Smooth muscle cell (in vitro differentiated cells): ENCODE data around the gene AFAP1L2. TPM values are rescaled to one million over a fixed set of nuclear protein-coding genes. Genes with fewer than 3 reads are reported as not detected.
A peak's percentile ranks its signal among the peaks of the same experiment; 100 is the strongest.

ENCODE experiments used
- DNase-seq: peaks from one replicate; lab custom pipeline; 2025; ENCODE audit not compliant: unreplicated experiment; lab: John Stamatoyannopoulos, UW
- H2AFZ ChIP-seq: fragments of 200-600 bp; sonication (generic); 2 replicates; pipeline ENCODE4 v1.6.0; 2016; ENCODE audit warnings: antibody characterized with exemption, low read depth, mild to moderate bottlenecking
- H3F3A ChIP-seq: fragments of 200-600 bp; sonication (generic); 2 replicates; pipeline ENCODE4 v1.6.0; 2017; ENCODE audit warnings: antibody characterized with exemption, low read depth
- H3K27ac ChIP-seq: fragments of 200-600 bp; sonication (generic); 2 replicates; pipeline ENCODE4 v1.5.1; 2016; ENCODE audit warnings: low read depth, mild to moderate bottlenecking
- H3K27me3 ChIP-seq: fragments of 200-600 bp; sonication (generic); 2 replicates; pipeline ENCODE4 v1.6.1; 2016; ENCODE audit warnings: low read depth, mild to moderate bottlenecking
- H3K36me3 ChIP-seq: fragments of 200-600 bp; sonication (generic); 2 replicates; pipeline ENCODE4 v1.5.1; 2016; ENCODE audit warnings: low read depth
- H3K4me1 ChIP-seq: fragments of 200-600 bp; sonication (generic); 2 replicates; pipeline ENCODE4 v1.5.1; 2016; ENCODE audit warnings: low read depth
- H3K4me2 ChIP-seq: fragments of 200-600 bp; sonication (generic); 2 replicates; pipeline ENCODE4 v1.6.0; 2016; ENCODE audit warnings: mild to moderate bottlenecking
- H3K4me3 ChIP-seq: fragments of 200-600 bp; sonication (generic); 2 replicates; pipeline ENCODE4 v1.5.1; 2016; ENCODE audit warnings: mild to moderate bottlenecking
- H3K79me2 ChIP-seq: fragments of 200-600 bp; sonication (generic); 2 replicates; pipeline ENCODE4 v1.6.0; 2016; ENCODE audit warnings: low read depth, mild to moderate bottlenecking
- H3K9ac ChIP-seq: fragments of 200-600 bp; sonication (generic); 2 replicates; pipeline ENCODE4 v1.6.0; 2016; ENCODE audit warnings: low read depth
- H3K9me3 ChIP-seq: fragments of 200-600 bp; sonication (generic); replicated peaks from 2 replicates; pipeline ENCODE4 v1.5.1; 2016; ENCODE audit warnings: low read depth
- H4K20me1 ChIP-seq: fragments of 200-600 bp; sonication (generic); 2 replicates; pipeline ENCODE4 v1.6.0; 2016; ENCODE audit warnings: low read depth
- WGBS: methylation state at CpG from one replicate; pipeline ENCODE4 v1.1.7; 2016; ENCODE audit warnings: low lambda C conversion rate; 5-methylcytosine and 5-hydroxymethylcytosine counted together
- polyA plus RNA-seq: library from polyadenylated mRNA; unstranded; fragments of >200 nt; fragmentation: Nextera tagmentation; extraction: Ambion mirVana; gene quantifications from 2 replicates; pipeline ENCODE4 v1.2.1, GENCODE V29; 2016
- total RNA-seq: library from RNA; depleted of rRNA; stranded (reverse); fragments of >200 nt; gene quantifications from 2 replicates; pipeline ENCODE4 v1.2.3, GENCODE V29; 2014
- TF ChIP-seq, protein P1 (sequence below): fragments of 200-600 bp; sonication (generic); IDR thresholded peaks from 2 replicates; pipeline ENCODE4 v1.5.1; 2017; ENCODE audit warnings: borderline replicate concordance, mild to moderate bottlenecking, antibody characterized with exemption; ENCODE audit not compliant: insufficient read depth, poor library complexity, severe bottlenecking

AFAP1L2 gene
- total and polyA plus RNA-seq, 2 experiments from 2014 or later: 43.3 to 47.2 TPM

DNA sequence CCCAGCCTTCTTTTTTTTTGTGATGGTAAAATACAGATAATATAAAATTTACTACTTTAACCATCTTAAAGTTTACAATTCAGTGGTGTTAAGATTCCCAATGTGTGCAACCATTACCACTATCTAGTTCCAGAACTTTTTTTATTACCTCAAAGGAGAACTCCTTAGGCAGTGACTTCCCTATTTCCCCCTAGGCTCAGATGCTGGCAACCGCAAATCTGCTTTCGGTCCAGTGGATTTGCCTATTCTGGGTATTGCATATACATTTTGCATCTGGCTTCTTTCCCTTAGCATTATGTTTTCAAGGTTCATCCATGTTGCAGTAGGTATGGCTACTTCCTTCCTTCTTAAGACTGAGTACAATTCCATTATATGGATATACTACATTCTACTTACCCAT lies 56.5 kb downstream of the AFAP1L2 start:
- H3K27ac ChIP-seq: peak overlapping the region; percentile 72
- peaks cover 40% of the 10 kb centered on the region for H3K79me2 ChIP-seq
- H3K4me3 ChIP-seq: no peak overlapping the region
- no peaks in the 10 kb centered on the region for H3K36me3 ChIP-seq
- H3K4me2 ChIP-seq: no peak overlapping the region
- H2AFZ ChIP-seq: no peak overlapping the region
- 92% methylated on average over 2 of the region's 2 CpGs for WGBS
- TF ChIP-seq, protein P1, sequence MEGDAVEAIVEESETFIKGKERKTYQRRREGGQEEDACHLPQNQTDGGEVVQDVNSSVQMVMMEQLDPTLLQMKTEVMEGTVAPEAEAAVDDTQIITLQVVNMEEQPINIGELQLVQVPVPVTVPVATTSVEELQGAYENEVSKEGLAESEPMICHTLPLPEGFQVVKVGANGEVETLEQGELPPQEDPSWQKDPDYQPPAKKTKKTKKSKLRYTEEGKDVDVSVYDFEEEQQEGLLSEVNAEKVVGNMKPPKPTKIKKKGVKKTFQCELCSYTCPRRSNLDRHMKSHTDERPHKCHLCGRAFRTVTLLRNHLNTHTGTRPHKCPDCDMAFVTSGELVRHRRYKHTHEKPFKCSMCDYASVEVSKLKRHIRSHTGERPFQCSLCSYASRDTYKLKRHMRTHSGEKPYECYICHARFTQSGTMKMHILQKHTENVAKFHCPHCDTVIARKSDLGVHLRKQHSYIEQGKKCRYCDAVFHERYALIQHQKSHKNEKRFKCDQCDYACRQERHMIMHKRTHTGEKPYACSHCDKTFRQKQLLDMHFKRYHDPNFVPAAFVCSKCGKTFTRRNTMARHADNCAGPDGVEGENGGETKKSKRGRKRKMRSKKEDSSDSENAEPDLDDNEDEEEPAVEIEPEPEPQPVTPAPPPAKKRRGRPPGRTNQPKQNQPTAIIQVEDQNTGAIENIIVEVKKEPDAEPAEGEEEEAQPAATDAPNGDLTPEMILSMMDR: no peak
- H3K4me1 ChIP-seq: peaks cover 51% of the 10 kb centered on the region
- no peaks in the 10 kb centered on the region for H3K27me3 ChIP-seq
- H3K9ac ChIP-seq: no peak overlapping the region
- peaks cover 27% of the 10 kb centered on the region for H3F3A ChIP-seq
- no peak for DNase-seq
- H4K20me1 ChIP-seq: peaks cover 52% of the 10 kb centered on the region
- H3K9me3 ChIP-seq: no peaks in the 10 kb centered on the region

DNA sequence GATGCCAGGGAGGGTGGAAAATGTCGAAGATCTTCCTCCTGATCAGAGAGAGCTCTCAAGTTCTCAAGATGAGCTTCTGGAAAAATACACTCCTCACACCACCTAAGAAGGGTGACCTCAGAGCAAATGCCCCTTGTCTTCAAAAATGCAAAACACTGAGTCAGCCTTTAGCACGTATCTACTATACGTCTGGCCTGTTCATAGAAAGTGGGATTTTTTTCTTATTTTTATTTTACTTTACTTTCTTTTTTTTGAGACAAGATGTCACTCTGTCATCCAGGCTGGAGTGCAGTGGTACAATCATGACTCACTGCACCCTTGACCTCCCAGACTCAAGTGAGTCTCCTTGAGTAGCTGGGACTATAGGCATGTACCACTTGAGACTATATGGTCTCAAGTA lies 57.1 kb downstream of the AFAP1L2 start:
- DNase-seq: no peak
- H3K79me2 ChIP-seq: peaks cover 41% of the 10 kb centered on the region
- H3K4me2 ChIP-seq: peak overlapping the region; percentile 2
- TF ChIP-seq, protein P1: no peak
- no peak overlapping the region for H3K9ac ChIP-seq
- peaks cover 51% of the 10 kb centered on the region for H3K4me1 ChIP-seq
- H3K4me3 ChIP-seq: no peak overlapping the region
- H3F3A ChIP-seq: peaks cover 27% of the 10 kb centered on the region
- H3K27ac ChIP-seq: peak overlapping the region; percentile 72
- H3K27me3 ChIP-seq: no peaks in the 10 kb centered on the region
- 21% methylated on average over 3 of the region's 3 CpGs for WGBS
- no peaks in the 10 kb centered on the region for H3K36me3 ChIP-seq
- no peaks in the 10 kb centered on the region for H3K9me3 ChIP-seq
- H2AFZ ChIP-seq: no peak overlapping the region
- H4K20me1 ChIP-seq: peaks cover 57% of the 10 kb centered on the region

GRCh38 chr10:114346176-114347031 lies 57.9 kb downstream of the AFAP1L2 start:
- Histone ChIP-seq H3K4me2 (peak overlapping the region; percentile 2), H3K27ac (peak overlapping the region; percentile 72), H3K36me3 (no peaks in the 10 kb centered on the region), H3F3A (peaks cover 23% of the 10 kb centered on the region), H3K4me3 (no peak overlapping the region), H3K27me3 (no peaks in the 10 kb centered on the region), H3K9me3 (no peaks in the 10 kb centered on the region), H3K4me1 (peaks cover 45% of the 10 kb centered on the region), H3K9ac (no peak overlapping the region), H2AFZ (no peak overlapping the region), H3K79me2 (peaks cover 35% of the 10 kb centered on the region), H4K20me1 (peaks cover 60% of the 10 kb centered on the region)
- 50% methylated on average over 19 of the region's 19 CpGs for WGBS
- TF ChIP-seq, protein P1: no peak
- DNase-seq: no peak
